C4-2B (cell line): ENCODE measurements around the gene NAGS.

Experiments used
- CTCF ChIP-seq: fragments of 450-650 bp; conservative IDR thresholded peaks from 2 replicates; pipeline ENCODE4 v1.5.1; 2017; ENCODE audit warnings: mild to moderate bottlenecking
- ZFX ChIP-seq: fragments of 450-650 bp; IDR thresholded peaks from 2 replicates; pipeline ENCODE4 v1.6.1; 2017

- TF ChIP-seq CTCF, result no peak
- TF ChIP-seq ZFX, result no peak
Measured at GRCh38 chr17:44011876-44012275, 7.5 kb downstream of the NAGS start.
